ENCODE results near the gene FAM180A. TPM values are rescaled to one million over a fixed set of nuclear protein-coding genes. Genes with fewer than 3 reads are reported as not detected.

The FAM180A gene
- 1 to 10 TPM in 1 of 2 donors, under 1 TPM in 1; 0.45 to 1.1 TPM for total RNA-seq

DNA sequence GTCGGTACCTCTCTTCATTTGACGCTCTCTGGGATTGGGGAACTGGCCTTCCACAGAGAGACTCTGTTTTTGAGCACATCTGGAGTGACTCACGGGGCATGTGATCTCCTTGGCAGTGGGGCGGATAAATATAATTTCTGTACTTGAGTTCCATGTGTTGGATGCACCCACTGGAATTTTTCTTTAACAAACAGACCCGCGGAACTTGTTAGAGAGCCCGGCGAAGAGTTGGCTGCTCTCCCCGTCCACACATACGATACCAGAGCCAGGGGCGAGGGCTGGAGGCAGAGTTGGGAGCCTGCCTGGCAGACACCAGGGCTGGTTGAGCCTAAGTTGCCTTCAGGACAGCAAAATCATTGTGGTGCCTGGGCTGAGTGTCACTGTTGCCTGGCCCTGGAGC, at the start of gene FAM180A:
TSS of gene FAM180A (minus strand) at position 44 of the 400 bp plus-strand sequence. CDS start 233 bp downstream, outside the sequence.
- no peak within 1 kb of the TSS for H3K9ac ChIP-seq (ENCODE audit: low read depth in 2 of 2, low read length in 2 of 2)
- no peaks in the 10 kb centered on the region for H3K27me3 ChIP-seq
- H3K36me3 ChIP-seq: no peaks in the 10 kb centered on the region
- no peak within 1 kb of the TSS for H3K4me3 ChIP-seq
- H3K4me1 ChIP-seq: no peaks in the 10 kb centered on the region
- TF ChIP-seq, protein P1, sequence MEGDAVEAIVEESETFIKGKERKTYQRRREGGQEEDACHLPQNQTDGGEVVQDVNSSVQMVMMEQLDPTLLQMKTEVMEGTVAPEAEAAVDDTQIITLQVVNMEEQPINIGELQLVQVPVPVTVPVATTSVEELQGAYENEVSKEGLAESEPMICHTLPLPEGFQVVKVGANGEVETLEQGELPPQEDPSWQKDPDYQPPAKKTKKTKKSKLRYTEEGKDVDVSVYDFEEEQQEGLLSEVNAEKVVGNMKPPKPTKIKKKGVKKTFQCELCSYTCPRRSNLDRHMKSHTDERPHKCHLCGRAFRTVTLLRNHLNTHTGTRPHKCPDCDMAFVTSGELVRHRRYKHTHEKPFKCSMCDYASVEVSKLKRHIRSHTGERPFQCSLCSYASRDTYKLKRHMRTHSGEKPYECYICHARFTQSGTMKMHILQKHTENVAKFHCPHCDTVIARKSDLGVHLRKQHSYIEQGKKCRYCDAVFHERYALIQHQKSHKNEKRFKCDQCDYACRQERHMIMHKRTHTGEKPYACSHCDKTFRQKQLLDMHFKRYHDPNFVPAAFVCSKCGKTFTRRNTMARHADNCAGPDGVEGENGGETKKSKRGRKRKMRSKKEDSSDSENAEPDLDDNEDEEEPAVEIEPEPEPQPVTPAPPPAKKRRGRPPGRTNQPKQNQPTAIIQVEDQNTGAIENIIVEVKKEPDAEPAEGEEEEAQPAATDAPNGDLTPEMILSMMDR (IDR thresholded peaks at IDR 0.05): no peak
- peak; percentile 27 for DNase-seq
- H3K27ac ChIP-seq: no peak within 1 kb of the TSS
- H3K9me3 ChIP-seq: no peaks in the 10 kb centered on the region
- intact Hi-C loops (cut with DNase I): no loop called here

DNA sequence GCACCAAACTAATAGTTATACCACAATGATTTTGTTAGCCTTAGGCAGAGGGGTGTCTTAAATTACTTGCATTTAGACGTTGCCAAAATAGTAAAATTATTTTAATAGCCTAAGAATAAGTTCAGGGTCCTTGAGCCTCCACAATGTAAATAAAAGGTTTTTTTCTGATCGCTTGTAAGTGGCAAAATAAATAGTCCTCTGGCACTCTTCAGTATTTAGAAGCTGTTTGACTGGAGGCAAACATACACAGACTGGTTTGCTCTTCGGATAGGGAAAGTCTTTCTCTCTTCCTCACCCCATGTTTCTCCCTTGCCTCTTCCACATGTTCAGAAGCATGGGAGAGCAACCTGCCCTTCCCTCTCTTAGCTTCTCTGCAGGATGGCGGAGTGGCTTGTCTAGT, 49.5 kb upstream of the FAM180A start:
- Histone ChIP-seq H3K4me3 (no peak overlapping the region), H3K36me3 (no peaks in the 10 kb centered on the region), H3K27ac (no peak overlapping the region), H3K9me3 (no peaks in the 10 kb centered on the region), H3K9ac (ENCODE audit: low read depth in 2 of 2, low read length in 2 of 2) (no peak overlapping the region), H3K27me3 (no peaks in the 10 kb centered on the region), H3K4me1 (no peaks in the 10 kb centered on the region)
- intact Hi-C loops (cut with DNase I): no loop called here
- DNase-seq: no peak
- TF ChIP-seq, protein P1 (IDR thresholded peaks at IDR 0.05): no peak

DNA sequence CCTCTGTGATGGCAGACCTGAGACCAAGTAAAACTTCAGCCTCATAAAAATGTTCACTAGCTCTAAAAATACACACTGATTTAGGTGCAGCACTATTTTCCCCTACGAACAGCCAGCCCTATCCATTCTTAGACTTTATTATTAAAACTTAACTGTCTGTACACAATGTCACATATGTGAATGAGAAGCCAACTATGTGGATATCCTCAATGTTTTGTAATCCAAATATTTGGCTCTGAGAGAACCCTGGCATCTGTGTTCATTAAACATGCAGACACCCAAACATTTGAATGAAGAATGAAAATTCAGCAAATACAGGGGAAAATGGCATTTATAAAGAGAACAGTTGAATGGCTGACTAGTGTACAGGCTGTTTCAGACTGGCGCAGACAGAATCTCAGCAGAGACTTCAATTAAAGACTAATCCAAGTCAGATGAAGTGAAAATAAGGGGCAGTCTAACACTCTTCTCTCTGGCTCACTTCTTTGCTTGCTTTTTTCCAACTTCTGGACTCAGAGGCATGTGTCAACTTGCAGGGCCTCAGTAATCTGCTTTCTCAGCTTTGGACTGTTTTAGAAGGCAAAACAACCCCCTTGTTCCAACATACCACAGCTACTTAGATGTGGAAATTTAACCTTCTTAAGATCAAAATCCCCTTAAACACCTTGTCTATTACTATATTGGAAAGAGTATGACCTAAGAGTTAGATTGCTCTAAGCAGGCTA, 47.4 kb upstream of the FAM180A start:
- H3K4me3 ChIP-seq: no peak overlapping the region
- no peaks in the 10 kb centered on the region for H3K4me1 ChIP-seq
- no peaks in the 10 kb centered on the region for H3K27me3 ChIP-seq
- intact Hi-C loops (cut with DNase I): no loop called here
- H3K36me3 ChIP-seq: no peaks in the 10 kb centered on the region
- H3K9ac ChIP-seq (ENCODE audit: low read depth in 2 of 2, low read length in 2 of 2): no peak overlapping the region
- no peaks in the 10 kb centered on the region for H3K9me3 ChIP-seq
- H3K27ac ChIP-seq: no peak overlapping the region
- TF ChIP-seq, protein P1 (IDR thresholded peaks at IDR 0.05): no peak
- DNase-seq: no peak

DNA sequence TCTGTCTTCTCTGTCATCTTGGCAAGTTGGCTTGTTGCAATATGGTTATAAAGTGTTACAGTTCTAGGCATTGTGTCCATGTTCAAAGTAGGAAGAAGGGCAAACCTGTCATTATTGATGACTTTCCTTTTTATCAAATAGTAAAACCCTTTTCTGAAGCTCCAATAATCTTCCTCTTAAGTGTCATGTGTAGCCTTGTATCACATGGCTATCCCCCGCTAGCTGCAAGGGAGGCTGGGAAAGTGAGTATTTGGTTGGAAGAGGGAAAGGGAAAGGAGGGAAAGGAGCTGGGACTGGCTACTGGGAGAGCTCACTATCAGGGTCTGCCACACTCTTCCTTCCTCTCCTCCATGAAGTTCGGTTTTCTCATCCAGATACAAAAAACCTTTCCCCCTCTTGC, 45.2 kb upstream of the FAM180A start:
- Histone ChIP-seq H3K27me3 (no peaks in the 10 kb centered on the region), H3K27ac (no peak overlapping the region), H3K36me3 (no peaks in the 10 kb centered on the region), H3K4me1 (no peaks in the 10 kb centered on the region), H3K9me3 (no peaks in the 10 kb centered on the region), H3K9ac (ENCODE audit: low read depth in 2 of 2, low read length in 2 of 2) (no peak overlapping the region), H3K4me3 (no peak overlapping the region)
- TF ChIP-seq, protein P1 (IDR thresholded peaks at IDR 0.05): no peak
- intact Hi-C loops (cut with DNase I): no loop called here
- DNase-seq: no peak

DNA sequence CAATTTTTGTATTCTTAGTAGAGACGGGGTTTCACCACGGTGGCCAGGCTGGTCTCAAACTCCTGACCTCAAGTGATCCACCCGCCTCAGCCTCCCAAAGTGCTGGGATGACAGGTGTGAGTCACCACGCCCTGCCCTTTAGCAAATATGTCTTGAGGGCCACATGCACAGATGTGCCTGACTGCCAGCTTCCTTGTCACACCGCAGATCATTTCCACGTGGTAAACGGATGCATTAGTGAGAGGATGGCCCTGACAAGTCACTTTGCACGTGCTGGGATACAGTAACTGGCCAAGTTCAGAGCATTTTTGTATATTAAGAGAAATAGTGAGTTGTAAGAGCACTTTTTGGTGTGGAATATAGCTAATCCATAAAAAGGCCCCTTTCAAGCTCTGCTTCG, 44.3 kb upstream of the FAM180A start:
- TF ChIP-seq, protein P1 (IDR thresholded peaks at IDR 0.05): no peak
- Histone ChIP-seq H3K9me3 (no peaks in the 10 kb centered on the region), H3K4me3 (no peak overlapping the region), H3K4me1 (no peaks in the 10 kb centered on the region), H3K9ac (ENCODE audit: low read depth in 2 of 2, low read length in 2 of 2) (no peak overlapping the region), H3K27ac (no peak overlapping the region), H3K36me3 (no peaks in the 10 kb centered on the region), H3K27me3 (no peaks in the 10 kb centered on the region)
- intact Hi-C loops (cut with DNase I): no loop called here
- no peak for DNase-seq
